ENCODE data around the gene PAQR4.

The PAQR4 gene

GRCh38 chr16:2981177-2981898, 12.2 kb downstream of the PAQR4 start:
- DNase-seq, result no peak

DNA sequence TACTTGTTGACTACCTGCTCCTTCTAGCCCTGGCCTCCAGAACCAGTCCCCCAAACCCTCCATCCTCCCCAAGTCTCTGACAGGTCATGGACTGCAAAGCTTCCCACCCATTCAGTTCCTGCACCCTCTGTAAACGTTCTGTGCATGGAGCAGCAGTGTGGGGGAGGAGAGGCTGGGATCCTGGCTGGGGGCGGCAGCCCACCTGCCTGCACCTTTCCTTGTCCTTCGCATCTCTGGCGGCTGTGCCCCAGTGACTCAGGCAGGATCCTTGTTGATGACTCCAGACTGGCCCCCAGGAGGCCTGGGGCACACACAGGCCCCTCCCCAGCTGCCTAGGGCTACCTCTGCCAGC, 12.7 kb downstream of the PAQR4 start:
- no peak for DNase-seq

GRCh38 chr16:2982402-2982801, 13.3 kb downstream of the PAQR4 start:
- DNase-seq, result no peak

DNA sequence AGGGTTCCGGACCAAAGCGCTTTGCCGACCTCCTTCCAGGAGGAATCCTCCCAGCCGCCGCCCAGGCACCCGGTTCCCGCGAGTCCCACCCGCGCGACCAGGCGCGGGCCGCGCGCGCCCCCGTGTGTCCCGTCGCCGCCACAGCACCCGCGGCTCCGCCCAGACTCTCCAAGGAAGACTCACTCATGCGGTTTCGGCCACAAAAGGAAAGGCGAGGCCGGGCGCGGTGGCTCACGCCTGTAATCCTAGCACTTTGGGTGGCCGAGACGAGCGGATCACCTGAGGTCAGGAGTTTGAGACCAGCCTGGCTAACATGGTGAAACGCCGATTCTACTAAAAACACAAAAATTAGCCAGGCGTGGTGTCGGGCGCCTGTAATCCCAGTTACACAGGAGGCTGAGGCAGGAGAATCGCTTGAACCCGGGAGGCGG, 14.6 kb downstream of the PAQR4 start:
- DNase-seq, result peak; percentile 90

- no peak for DNase-seq
These were observed 16.3 kb downstream of the PAQR4 start for GRCh38 chr16:2985462-2985861.

DNA sequence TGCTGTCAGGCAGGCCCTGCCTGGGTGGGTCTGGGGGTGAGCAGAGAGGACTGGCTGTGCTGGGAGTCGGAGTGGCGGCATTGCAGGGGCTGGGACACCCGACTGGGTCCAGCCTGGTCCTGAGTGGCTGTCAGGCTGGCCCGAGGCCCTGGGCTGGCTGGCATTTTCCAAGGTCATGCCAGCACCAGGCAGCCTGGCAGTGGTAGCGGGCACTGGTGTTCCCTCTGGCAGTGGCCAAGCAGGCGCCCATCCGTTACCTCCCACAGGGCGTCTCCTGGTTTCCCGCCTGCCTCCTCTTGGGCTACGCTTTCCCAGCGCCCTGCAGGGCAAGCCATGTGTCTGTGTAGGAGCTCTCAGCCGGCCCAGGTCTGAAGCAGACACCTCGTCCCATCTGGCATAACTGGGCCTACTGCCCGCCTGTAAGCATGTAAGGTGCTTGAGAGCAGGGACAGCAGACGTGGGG, 16.8 kb downstream of the PAQR4 start:
- DNase-seq, result no peak

DNA sequence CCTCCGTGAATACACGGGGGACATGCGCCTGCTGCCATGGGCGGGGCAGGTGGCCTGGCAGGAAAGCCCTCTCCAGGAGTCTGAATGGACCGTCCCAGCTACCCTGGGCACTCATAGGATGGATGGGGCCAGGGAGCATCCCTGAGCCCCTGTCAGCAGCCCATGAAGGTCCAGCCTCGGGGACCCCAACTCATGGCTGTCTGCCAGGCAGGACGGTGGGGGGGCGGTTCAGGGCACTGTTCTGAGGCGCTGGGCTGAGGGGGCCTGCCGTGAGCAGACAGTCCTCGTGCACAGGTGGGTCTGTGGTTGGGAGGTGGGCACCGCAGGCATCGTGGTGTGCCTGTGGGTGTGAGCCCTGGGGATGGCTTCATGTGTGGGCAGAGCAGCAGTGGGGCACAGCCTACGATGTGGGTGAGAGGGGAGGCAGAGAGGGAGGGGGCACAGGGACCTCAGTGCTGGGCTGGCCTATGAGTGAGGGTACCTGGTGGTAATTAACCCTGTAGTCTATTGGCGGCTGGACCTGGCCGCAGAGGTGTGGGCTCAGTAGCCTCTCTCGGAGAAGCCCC, 17.6 kb downstream of the PAQR4 start:
- no peak for DNase-seq

- DNase-seq, result no peak
These were observed 18.1 kb downstream of the PAQR4 start for GRCh38 chr16:2987286-2987685.

- no peak for DNase-seq
These were observed 18.7 kb downstream of the PAQR4 start for GRCh38 chr16:2987833-2988232.

DNA sequence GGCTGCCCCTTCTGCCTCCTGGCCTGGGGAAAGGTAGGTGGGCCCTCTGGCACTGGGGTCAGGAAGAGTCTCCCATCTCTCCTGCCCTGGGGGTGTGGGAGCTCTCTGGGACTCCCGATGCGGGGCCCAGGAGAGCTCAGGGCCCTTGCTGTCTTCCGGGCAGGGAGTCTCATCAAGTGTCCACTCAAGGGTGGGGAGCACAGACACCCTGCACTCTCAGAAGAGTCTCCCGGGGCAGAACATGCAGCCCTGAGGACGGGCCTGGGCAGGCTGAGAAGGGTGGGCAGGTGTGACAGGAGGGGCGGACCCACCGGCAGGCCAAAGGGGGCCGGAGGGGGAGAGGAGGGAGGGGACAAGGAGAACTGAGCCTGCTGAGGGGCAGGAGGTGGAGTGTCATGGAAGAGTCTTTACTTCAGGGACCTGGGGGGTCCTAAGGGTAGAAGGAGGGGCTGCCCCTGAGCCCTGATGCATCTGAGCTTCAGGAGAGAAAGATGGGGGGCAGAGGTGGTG, 19.5 kb downstream of the PAQR4 start:
- no peak for DNase-seq

GRCh38 chr16:2990891-2991290, 21.7 kb downstream of the PAQR4 start:
- no peak for DNase-seq

GRCh38 chr16:2991566-2992261, 22.6 kb downstream of the PAQR4 start:
- DNase-seq, result no peak

- DNase-seq, result no peak
These were observed 23.4 kb downstream of the PAQR4 start for GRCh38 chr16:2992383-2993081.

DNA sequence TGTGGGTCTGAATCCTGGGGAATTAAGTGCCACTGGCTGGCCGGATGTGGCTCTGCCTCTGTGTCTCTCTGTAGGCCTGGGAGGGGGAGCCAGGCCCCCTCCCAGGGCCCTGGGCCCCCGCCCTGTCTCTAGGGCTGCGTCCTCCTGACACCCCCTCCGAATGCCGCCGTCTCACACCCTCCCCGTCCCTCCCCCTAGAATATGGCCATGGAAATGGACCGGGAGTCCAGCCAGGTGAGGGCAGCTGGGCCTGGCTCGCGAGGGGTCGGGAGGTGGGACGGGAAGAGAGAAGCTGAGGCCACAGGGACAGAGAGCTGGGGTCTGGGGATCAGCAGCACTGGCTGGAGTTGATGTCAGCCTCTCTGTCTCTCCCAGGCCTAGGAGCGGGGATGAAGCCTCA, 27.1 kb downstream of the PAQR4 start:
- DNase-seq, result no peak

- no peak for DNase-seq
These were observed 30.8 kb downstream of the PAQR4 start for GRCh38 chr16:2999929-3000328.

- no peak for DNase-seq
These were observed 31.4 kb downstream of the PAQR4 start for GRCh38 chr16:3000540-3000939.

GRCh38 chr16:3001316-3001715, 32.2 kb downstream of the PAQR4 start:
- no peak for DNase-seq

- peak; percentile 93 for DNase-seq
These were observed 34.6 kb downstream of the PAQR4 start for GRCh38 chr16:3003582-3004270.

GRCh38 chr16:3004319-3004718, 35.2 kb downstream of the PAQR4 start:
- no peak for DNase-seq

DNA sequence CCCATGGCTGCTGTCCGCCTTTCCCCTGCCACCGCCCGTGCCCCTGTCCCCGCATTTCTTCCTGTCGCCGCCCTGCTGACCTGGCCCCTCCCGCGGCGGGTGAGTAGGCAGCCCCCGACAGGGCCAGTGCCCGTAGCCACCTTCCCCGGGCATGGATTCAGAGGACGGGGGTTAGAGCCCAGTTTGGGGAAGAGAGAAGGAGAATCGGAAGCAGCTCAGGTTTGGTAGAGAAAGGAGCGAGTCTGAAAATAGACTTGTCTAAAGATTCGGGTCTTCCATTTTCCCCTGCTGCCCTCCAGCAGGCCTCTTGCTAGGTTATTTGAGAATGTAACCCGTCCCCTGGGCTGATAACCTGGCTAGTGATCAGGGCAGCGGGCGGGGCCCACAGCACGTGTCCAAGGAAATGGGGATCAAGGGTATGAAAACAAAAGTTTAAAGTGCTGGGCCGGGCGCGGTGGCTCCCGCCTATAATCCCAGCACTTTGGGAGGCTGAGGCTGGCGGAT, 35.7 kb downstream of the PAQR4 start:
- DNase-seq, result no peak

DNA sequence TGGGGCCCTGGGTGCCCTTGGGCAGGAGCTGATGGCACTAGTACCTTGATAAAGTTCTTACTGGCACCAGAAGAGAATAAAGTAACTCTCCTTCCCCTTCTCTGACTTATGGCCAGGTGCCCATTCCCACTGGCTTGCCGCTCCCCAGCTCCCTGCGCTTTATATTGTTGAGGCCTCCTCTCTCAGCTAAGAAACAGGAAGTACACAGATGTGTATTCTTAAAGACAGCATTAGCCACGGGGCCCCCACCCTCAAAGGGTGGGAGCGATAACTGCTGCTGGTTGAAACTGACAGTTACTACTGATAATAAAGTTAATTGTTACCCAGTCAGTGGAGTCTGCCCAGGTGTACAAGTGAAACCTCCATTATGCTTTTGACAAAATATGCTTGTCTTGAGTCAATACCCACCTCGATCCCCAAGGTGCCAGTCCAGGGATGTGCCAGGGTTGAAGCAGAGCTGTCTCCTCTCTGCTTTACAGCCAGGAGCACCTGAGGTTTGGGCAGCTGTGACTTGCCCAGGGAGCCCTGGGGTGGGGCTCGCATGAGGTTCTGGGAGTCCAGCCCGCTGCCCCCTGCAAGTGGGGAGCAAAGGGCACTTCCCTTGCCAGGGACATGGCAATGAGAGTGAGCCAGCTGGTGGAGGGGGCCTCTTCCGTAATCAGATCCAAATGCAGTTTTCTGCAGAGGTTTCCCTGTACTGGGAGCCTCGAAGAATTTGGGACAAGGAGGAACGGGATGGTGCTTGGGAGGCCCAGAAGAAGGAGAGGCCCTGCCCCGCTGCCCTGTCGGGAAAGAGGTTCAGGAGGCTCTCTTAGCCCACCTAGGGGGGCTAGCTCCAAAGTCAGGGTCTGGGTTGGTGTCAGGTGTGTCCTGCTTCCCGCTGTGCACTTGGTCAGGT, 38.2 kb downstream of the PAQR4 start:
- DNase-seq, result no peak

Measured in activated CD8-positive, alpha-beta memory T cell treated with anti-CD3 and anti-CD28 coated beads for 24 hours (primary cell).